SJSA1 (cell line): ENCODE results near the gene REC114. TPM values are rescaled to one million over a fixed set of nuclear protein-coding genes. Genes with fewer than 3 reads are reported as not detected.
"Not testable (repeated sequence)": the region's sequence is repeated elsewhere in the genome, so short reads cannot be mapped to it uniquely, and the experiment has no call there.

ENCODE experiments used
- DNase-seq, 2 experiments: peaks; one replicate each; pipeline ENCODE4 v3.0.0-alpha.2; 2015 to 2020; ENCODE audit warnings: low spot score in 2 of 2, low read depth in 1 of 2
- H3K27ac ChIP-seq: fragments of 250-450 bp; sonication (Bioruptor Pico); 2 replicates; pipeline ENCODE4 v1.5.1; 2020; ENCODE audit warnings: mild to moderate bottlenecking, moderate library complexity
- H3K27me3 ChIP-seq: fragments of 250-450 bp; sonication (Bioruptor Pico); replicated peaks from 2 replicates; pipeline ENCODE4 v1.5.1; 2020; ENCODE audit warnings: mild to moderate bottlenecking, moderate library complexity
- H3K36me3 ChIP-seq: fragments of 250-450 bp; sonication (Bioruptor Pico); 2 replicates; pipeline ENCODE4 v1.5.1; 2020; ENCODE audit warnings: mild to moderate bottlenecking
- H3K4me1 ChIP-seq: fragments of 250-450 bp; sonication (Bioruptor Pico); replicated peaks from 2 replicates; pipeline ENCODE4 v1.6.1; 2021; ENCODE audit warnings: mild to moderate bottlenecking
- H3K4me3 ChIP-seq: fragments of 250-450 bp; sonication (Bioruptor Pico); 2 replicates; pipeline ENCODE4 v1.5.1; 2020; ENCODE audit warnings: mild to moderate bottlenecking
- H3K9me3 ChIP-seq: fragments of 250-450 bp; sonication (Bioruptor Pico); replicated peaks from 2 replicates; pipeline ENCODE4 v1.5.1; 2020; ENCODE audit warnings: mild to moderate bottlenecking
- total RNA-seq: library from RNA; depleted of rRNA; stranded (reverse); fragments of >200 nt; shearing (Covaris generic); gene quantifications from 2 replicates; pipeline ENCODE4 v1.2.3, GENCODE V29; 2014

The REC114 gene
- total RNA-seq, 1 experiment from 2014 or later = not detected

DNA sequence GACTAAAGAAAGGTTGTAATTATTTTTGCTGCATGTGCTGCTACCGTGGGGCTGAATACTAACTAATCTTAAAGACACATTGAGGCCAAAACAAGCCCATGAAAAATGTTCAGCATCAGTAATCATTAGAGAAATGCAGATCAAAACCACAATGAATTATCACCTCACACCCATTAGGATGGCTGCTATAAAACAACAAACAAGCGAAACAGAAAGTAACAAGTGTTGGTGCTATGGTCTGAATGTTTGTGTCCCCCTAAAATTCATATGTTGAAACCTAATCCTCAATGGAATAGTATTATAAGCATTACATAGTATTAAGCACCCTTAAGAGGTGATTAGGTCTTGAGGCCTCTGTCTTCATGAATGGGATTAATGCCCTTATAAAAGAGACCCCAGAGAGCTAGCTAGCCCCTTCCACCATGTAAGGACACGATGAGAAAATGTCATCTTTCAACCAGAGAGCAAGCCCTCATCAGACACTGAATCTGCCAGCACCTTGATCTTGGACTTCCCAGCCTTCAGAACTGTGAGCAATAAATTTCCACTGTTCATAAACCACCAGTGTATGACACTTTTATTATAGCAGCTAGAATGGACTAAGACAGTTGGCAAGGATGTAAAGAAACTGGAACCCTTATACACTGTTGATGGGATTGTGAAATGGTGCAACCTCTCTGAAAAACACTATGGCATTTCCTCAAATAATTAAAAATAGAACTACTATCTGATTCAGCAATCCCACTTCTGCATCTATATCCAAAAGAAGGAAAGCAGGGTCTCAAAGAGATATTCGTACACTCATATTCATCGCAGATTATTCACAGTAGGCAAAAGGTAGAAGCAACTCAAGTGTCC is 76.1 kb downstream of the REC114 start:
- H3K4me3 ChIP-seq = no peak overlapping the region
- no peaks in the 10 kb centered on the region for H3K4me1 ChIP-seq
- H3K36me3 ChIP-seq = no peaks in the 10 kb centered on the region

DNA sequence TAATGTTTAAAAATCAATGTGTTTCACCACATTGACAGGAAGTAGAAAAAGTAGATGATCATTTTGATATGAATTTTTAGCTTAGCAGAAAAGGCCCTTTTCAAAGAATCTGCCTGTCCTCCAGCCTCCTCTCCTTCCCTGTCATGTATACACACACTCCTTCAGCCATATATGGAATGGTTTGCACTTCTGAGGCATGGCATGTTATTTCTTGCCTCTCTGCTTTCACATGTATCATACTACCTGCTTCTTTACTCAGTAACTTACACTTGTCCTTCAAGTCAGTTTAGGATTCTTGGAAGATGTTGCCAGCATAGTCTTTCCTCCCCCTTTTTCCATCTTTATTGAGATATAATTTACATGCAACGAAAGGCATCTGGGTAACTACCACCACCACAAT is 79.0 kb downstream of the REC114 start:
- no peaks in the 10 kb centered on the region for H3K9me3 ChIP-seq
- no peaks in the 10 kb centered on the region for H3K36me3 ChIP-seq
- no peak overlapping the region for H3K4me3 ChIP-seq
- peaks cover 15% of the 10 kb centered on the region for H3K27me3 ChIP-seq
- no peaks in the 10 kb centered on the region for H3K4me1 ChIP-seq
- DNase-seq = no peak
- H3K27ac ChIP-seq = no peak overlapping the region

More for the DNA sequence above, 76.1 kb downstream of the REC114 start:
- H3K27ac ChIP-seq = no peak overlapping the region
- H3K9me3 ChIP-seq = no peaks in the 10 kb centered on the region
- no peak for DNase-seq
- peaks cover 7% of the 10 kb centered on the region for H3K27me3 ChIP-seq

DNA sequence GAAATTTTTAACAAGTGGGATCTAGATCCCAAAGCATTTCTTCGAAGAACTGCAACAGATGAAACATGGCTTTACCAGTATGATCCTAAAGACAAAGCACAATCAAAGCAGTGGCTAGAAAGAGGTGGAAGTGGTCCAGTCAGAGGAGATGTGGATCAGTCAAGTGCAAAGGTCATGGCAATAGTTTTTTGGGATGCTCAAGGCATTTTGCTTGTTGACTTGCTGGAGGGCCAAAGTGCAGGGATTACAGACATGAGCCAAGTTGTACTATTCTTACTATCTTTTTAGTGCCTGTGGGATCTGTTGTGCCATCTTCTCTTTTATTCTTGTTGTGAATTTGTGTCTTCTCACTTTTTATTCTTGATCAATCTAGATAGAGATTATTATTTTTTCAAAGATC is 82.0 kb downstream of the REC114 start:
- Histone ChIP-seq H3K36me3 (no peaks in the 10 kb centered on the region), H3K4me3 (no peak overlapping the region), H3K9me3 (no peaks in the 10 kb centered on the region), H3K4me1 (no peaks in the 10 kb centered on the region), H3K27me3 (peaks cover 20% of the 10 kb centered on the region; the same call in 1 of the 2 replicates), H3K27ac (no peak overlapping the region)
- DNase-seq = no peak

DNA sequence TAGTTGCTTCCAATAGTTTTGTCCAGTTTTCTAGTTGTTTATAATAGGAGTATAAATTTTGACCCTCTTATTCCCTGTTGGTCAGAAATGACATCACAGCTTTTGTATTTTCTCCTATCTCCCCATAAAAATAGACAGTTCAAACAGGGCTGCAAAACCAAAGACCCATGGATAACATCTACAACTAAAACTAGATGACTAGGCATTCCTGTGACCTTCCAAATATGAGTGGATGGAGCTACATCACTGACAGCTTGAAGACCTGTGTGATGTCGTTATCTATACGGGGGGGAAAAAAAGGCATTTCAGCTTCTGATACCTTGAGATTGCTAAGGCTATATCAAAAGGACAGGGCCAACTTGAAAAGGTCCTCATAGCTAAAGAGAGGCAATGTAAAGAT is 84.6 kb downstream of the REC114 start:
- H3K27me3 ChIP-seq = peaks cover 15% of the 10 kb centered on the region; the same call in 1 of the 2 replicates
- no peaks in the 10 kb centered on the region for H3K9me3 ChIP-seq
- no peak overlapping the region for H3K4me3 ChIP-seq
- H3K36me3 ChIP-seq = no peaks in the 10 kb centered on the region
- no peaks in the 10 kb centered on the region for H3K4me1 ChIP-seq
- DNase-seq = no peak
- no peak overlapping the region for H3K27ac ChIP-seq

DNA sequence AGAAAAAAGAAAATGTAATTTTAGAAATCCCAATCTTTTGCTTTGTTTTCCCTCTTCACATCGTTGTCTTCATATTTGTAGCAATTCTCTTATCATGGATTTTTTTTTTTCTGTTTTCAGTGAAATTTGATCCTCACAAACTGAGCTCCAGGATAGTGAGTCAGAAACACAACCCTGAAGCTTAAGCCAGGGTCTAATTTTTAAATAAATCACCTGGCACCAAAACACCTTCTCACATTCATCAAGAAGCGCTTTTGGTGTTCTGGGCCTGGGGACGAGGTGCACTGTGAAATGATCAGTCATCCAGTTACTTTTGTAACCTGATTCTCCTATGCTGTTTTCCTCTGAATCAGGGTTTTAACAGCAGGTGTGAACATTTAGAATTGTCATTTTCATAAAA is 87.7 kb downstream of the REC114 start:
- H3K9me3 ChIP-seq = no peaks in the 10 kb centered on the region
- peaks cover 15% of the 10 kb centered on the region; the same call in 1 of the 2 replicates for H3K27me3 ChIP-seq
- H3K4me3 ChIP-seq = no peak overlapping the region
- H3K4me1 ChIP-seq = no peaks in the 10 kb centered on the region
- DNase-seq = no peak
- no peak overlapping the region for H3K27ac ChIP-seq
- H3K36me3 ChIP-seq = no peaks in the 10 kb centered on the region

DNA sequence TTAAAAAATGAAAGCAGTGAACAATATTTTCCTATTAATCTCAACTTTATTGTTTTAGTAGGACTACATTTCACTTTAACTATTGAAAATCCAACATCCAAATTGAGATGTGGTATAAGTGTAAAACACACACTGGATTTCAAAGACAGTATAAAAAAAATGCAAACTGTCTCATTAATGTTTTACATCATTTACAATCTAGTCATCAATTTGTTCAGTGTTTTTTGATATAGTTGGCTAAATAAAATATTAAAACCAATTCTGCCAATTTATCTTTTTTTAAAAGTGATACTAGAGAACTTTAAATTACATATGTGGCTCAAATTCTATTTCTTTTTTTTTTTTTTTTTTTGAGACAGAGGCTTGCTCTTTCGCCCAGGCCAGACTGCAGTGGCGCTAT is 95.2 kb downstream of the REC114 start:
- Histone ChIP-seq H3K4me1 (no peaks in the 10 kb centered on the region), H3K36me3 (no peaks in the 10 kb centered on the region), H3K9me3 (no peaks in the 10 kb centered on the region), H3K27ac (no peak overlapping the region), H3K4me3 (no peak overlapping the region), H3K27me3 (peaks cover 3% of the 10 kb centered on the region; the same call in 1 of the 2 replicates)
- DNase-seq = no peak

DNA sequence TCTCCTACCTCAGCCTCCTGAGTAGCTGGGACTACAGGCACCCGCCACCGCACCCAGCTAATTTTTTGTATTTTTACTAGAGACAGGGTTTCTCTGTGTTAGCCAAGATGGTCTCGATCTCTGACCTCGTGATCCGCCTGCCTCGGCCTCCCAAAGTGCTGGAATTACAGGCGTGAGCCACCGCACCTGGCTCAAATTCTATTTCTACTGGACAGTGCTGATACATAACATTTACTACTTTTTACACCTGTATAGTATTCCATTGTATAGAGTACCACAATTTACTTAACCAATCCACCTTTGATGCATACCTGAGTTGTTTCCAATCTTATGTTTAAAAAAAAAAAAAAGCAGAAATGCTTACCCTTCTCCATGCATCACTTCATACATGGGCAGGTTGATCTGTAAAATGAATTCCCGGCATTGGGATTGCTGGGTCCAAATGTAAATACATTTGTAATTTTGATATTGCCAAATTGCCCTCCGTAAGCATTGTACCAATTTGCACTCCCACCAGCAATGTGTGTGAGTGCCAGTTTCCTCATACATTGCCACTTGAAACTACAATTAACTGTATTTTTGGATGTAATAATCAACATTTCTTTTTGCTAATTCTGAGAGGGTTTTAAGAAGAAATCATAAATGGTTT is 95.7 kb downstream of the REC114 start:
- no peak overlapping the region for H3K4me3 ChIP-seq
- peaks cover 3% of the 10 kb centered on the region; the same call in 1 of the 2 replicates for H3K27me3 ChIP-seq
- H3K4me1 ChIP-seq = no peaks in the 10 kb centered on the region
- no peaks in the 10 kb centered on the region for H3K36me3 ChIP-seq
- no peaks in the 10 kb centered on the region for H3K9me3 ChIP-seq
- no peak for DNase-seq
- no peak overlapping the region for H3K27ac ChIP-seq

DNA sequence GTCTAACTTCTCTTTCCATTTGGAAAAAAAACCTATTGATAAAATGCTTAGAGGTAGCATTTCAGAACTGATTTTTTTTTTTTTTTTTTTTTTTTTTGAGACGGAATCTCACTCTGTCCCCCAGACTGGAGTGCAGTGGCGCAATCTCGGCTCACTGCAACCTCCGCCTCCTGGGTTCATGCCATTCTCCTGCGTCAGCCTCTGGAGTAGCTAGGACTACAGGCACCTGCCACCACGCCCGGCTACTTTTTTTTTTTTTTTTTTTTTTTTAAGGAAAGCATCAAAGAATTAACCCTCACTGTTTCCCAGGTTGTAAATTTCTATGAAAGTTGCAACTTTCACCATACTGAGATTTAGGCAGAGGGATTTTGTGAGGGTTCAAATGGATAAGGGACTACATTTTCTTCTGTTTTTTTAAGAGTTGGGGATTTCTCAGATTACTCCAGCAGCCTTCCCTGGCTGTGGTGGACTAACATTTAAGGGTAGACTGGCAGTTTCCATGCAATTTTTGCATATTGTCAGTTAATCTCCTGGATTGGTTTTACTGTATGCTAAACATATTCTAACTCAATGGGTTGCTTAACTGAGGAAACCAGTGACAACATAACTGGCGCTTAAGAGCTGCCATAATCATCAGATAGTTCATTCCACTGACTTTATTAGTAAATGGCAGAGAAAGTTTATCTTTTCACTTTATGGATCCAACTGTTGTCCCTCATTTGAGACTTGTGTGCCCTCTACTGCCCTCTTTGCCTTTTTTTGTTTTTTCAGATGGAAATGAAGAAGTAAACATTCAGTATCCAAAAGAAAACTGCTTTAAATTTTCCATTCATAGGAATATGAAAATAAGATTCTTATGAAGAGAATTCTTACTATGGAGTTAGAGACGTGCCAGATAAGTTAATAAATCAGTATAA is 96.5 kb downstream of the REC114 start:
- no peak overlapping the region for H3K27ac ChIP-seq
- no peaks in the 10 kb centered on the region for H3K36me3 ChIP-seq
- no peaks in the 10 kb centered on the region for H3K9me3 ChIP-seq
- no peak overlapping the region for H3K4me3 ChIP-seq
- no peak for DNase-seq
- peaks cover 3% of the 10 kb centered on the region; the same call in 1 of the 2 replicates for H3K27me3 ChIP-seq
- no peaks in the 10 kb centered on the region for H3K4me1 ChIP-seq

DNA sequence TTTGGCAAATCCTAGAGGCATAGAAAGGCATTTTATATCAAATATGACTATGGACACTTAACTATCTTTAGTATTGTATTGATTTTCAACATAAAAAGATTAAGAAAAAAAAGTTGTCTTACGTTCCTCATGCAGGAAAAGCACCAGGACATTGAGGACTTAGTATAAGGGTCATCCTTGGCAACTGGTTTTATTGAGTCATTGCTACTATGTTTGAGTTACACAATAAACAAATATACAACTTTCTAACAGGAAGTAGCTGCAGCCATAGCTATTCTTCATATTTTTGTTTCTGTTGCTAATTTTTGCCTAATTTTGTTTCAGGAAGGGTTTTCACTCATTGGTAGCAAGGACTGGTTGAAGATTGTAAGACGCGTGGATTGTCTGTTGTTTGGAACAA is 97.2 kb downstream of the REC114 start:
- Histone ChIP-seq H3K4me1 (no peaks in the 10 kb centered on the region), H3K36me3 (no peaks in the 10 kb centered on the region), H3K4me3 (no peak overlapping the region), H3K27ac (no peak overlapping the region), H3K27me3 (peaks cover 3% of the 10 kb centered on the region; the same call in 1 of the 2 replicates), H3K9me3 (no peaks in the 10 kb centered on the region)
- no peak for DNase-seq

DNA sequence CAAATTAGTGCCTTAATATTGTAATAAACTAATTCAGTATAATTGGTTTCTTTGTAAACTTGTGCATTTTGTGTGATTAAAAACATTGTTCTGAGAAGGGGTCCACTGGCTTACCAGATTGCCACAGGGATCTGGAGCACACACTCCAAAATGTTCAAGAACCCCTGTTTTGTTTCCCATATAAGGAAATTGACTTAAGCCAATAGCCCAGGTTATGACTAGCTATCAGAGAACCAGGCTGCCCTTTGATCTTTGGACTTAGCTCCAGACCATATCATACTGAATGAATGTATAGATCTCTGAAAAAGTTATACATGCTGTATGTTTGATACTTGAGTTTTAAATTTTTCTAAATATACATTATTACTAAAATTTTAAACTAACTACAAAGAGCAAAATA is 98.5 kb downstream of the REC114 start:
- Histone ChIP-seq H3K4me1 (no peaks in the 10 kb centered on the region), H3K36me3 (no peaks in the 10 kb centered on the region), H3K27me3 (peaks cover 3% of the 10 kb centered on the region; the same call in 1 of the 2 replicates), H3K4me3 (no peak overlapping the region), H3K9me3 (no peaks in the 10 kb centered on the region), H3K27ac (no peak overlapping the region)
- no peak for DNase-seq

DNA sequence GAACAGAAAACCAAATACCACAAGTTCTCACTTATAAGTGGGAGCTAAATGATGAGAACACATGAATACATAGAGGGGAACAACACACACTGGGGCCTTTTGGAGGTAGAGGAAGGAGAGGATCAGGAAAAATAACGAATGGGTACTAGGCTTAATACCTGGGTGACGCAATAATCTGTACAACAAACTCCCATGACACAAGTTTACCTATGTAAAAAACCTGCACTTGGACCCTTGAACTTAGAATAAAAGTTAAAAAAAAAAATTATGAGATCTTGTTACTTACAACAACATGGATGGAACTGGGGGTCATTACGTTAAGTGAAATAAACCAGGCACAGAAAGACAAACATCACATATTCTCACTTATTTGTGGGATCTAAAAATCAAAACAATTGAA is 106.0 kb downstream of the REC114 start:
- H3K4me3 ChIP-seq, H3K36me3 ChIP-seq, H3K27me3 ChIP-seq, H3K9me3 ChIP-seq, H3K4me1 ChIP-seq, DNase-seq, H3K27ac ChIP-seq: not testable (repeated sequence)

DNA sequence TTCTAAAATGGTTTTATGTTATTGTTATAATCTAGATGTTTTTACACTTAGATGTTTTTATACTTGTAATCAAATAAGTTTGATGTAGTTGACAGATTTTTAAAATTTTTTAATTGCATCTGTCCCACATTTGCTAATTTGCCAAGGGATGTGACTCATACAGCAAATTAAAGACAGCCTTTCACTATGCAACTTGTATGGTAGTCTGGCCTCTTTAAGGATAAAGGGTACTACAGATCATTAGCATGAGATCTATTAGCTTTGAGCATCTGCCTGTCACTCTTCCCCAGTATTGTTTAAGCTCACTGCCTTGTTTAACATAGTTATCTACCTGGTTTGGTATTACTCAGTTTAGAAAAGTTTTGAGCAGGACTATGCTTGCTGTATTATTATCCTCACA is 107.2 kb downstream of the REC114 start:
- Histone ChIP-seq H3K9me3 (no peaks in the 10 kb centered on the region), H3K36me3 (no peaks in the 10 kb centered on the region; the same call in 1 of the 2 replicates), H3K4me3 (no peak overlapping the region), H3K4me1 (no peaks in the 10 kb centered on the region), H3K27me3 (no peaks in the 10 kb centered on the region), H3K27ac (no peak overlapping the region)
- no peak for DNase-seq

DNA sequence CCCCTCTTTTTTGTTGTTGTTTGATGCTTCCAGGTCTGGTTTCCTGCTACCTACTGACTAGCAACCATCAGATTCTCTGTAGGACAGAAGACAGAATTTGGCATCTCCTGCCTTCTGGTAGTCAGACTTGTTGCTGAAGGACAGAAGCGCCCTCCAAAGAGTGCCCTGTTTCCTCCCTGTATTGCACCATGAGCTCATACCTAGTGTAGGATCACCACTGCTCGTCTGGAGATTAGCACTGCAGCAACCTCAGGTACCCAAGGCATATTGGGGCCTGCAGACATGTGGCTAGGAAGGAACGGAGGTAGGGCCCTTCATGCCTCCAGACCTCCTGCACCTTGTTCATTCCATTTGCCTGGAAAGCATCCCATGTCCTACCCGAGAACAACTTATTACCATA is 112.1 kb downstream of the REC114 start:
- no peak for DNase-seq
- Histone ChIP-seq H3K27ac (no peak overlapping the region), H3K9me3 (no peaks in the 10 kb centered on the region), H3K4me1 (no peaks in the 10 kb centered on the region), H3K27me3 (no peaks in the 10 kb centered on the region), H3K4me3 (no peak overlapping the region), H3K36me3 (peaks cover 24% of the 10 kb centered on the region)
